ENCODE data around the gene SCAPER.
"Not testable (repeated sequence)": the region's sequence is repeated elsewhere in the genome, so short reads cannot be mapped to it uniquely, and the experiment has no call there.

The SCAPER gene

DNA sequence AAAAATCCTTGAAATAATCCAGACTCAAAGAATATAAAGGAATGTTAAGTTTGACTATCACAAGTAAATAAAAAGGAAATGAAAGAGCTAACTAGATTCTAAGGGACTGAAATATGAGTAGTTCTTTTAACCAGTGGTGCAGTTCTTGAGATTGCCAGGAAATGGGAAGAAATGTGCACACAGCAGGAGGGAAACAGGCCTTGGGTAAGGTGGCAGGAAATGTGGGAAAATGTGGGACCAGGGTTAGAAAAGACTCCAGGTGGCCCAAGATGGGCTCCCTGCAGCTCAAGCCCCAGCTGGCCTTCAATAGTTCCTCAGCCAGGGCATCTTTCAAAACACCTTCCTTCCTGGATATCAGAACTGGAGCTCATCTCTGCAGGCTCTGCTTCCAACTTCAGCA, 387.2 kb downstream of the SCAPER start:
- Histone ChIP-seq H3K9me3 (no peaks in the 10 kb centered on the region), H3K4me3 (ENCODE audit: low read depth in 1 of 2, low read length in 1 of 2) (no peak overlapping the region), H3K36me3 (no peaks in the 10 kb centered on the region), H3K27me3 (no peaks in the 10 kb centered on the region), H3K27ac (no peak overlapping the region), H3K4me1 (ENCODE audit: control insufficient read depth in 1 of 2, insufficient read depth in 1 of 2, low read depth in 1 of 2, low read length in 1 of 2) (peaks cover 10 to 11% of the 10 kb centered on the region in 2 experiments)
- TF ChIP-seq, protein P1, sequence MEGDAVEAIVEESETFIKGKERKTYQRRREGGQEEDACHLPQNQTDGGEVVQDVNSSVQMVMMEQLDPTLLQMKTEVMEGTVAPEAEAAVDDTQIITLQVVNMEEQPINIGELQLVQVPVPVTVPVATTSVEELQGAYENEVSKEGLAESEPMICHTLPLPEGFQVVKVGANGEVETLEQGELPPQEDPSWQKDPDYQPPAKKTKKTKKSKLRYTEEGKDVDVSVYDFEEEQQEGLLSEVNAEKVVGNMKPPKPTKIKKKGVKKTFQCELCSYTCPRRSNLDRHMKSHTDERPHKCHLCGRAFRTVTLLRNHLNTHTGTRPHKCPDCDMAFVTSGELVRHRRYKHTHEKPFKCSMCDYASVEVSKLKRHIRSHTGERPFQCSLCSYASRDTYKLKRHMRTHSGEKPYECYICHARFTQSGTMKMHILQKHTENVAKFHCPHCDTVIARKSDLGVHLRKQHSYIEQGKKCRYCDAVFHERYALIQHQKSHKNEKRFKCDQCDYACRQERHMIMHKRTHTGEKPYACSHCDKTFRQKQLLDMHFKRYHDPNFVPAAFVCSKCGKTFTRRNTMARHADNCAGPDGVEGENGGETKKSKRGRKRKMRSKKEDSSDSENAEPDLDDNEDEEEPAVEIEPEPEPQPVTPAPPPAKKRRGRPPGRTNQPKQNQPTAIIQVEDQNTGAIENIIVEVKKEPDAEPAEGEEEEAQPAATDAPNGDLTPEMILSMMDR (IDR thresholded peaks at IDR 0.05) = no peak

DNA sequence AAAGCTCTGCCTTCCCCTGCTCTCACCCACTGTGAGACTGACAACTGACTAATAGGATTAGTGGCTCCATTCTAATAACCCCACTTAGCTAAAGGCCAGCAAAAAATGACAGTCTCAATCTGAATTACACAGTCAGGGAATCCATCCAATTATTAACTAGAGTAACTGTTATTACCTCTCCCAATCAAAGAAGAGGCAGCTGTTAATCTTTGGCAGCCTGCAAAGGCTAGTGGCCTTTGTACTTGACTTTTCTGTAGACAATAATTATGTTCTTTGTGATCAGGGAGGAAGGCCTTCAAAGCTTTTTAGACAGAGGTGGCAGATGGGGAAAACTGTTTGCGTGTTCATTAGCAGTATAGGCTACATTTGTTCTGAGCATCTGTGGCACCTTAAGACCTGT, 390.9 kb downstream of the SCAPER start:
- no peak overlapping the region for H3K27ac ChIP-seq
- H3K27me3 ChIP-seq = no peaks in the 10 kb centered on the region
- H3K4me1 ChIP-seq (ENCODE audit: control insufficient read depth in 1 of 2, insufficient read depth in 1 of 2, low read depth in 1 of 2, low read length in 1 of 2) = peaks cover 10 to 11% of the 10 kb centered on the region in 2 experiments
- H3K36me3 ChIP-seq = no peaks in the 10 kb centered on the region
- no peak overlapping the region for H3K4me3 ChIP-seq (ENCODE audit: low read depth in 1 of 2, low read length in 1 of 2)
- H3K9me3 ChIP-seq = no peaks in the 10 kb centered on the region
- TF ChIP-seq, protein P1 (IDR thresholded peaks at IDR 0.05) = no peak

DNA sequence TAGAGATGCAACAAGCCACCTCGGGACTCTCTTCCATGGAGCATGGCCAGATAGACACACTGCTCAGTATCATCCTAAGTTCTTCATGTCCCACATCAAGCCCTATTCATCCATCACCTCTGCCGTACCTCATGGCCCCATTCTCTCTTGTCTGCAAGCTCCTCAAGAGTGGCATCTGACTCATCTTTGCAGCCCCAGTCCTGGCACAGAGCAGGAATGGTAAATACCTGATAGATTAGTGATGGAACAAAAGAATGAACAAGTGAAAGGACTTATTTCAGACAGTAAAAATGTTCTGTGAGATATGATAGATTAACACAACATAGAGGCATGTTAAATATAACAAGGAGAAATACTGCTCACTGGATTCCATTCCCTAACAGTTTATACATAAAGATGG, 392.2 kb downstream of the SCAPER start:
- Histone ChIP-seq H3K36me3 (no peaks in the 10 kb centered on the region), H3K27ac (no peak overlapping the region), H3K4me1 (ENCODE audit: control insufficient read depth in 1 of 2, insufficient read depth in 1 of 2, low read depth in 1 of 2, low read length in 1 of 2) (peaks cover 3 to 5% of the 10 kb centered on the region in 2 experiments), H3K27me3 (no peaks in the 10 kb centered on the region), H3K4me3 (ENCODE audit: low read depth in 1 of 2, low read length in 1 of 2) (no peak overlapping the region), H3K9me3 (no peaks in the 10 kb centered on the region)
- TF ChIP-seq, protein P1 (IDR thresholded peaks at IDR 0.05) = no peak

DNA sequence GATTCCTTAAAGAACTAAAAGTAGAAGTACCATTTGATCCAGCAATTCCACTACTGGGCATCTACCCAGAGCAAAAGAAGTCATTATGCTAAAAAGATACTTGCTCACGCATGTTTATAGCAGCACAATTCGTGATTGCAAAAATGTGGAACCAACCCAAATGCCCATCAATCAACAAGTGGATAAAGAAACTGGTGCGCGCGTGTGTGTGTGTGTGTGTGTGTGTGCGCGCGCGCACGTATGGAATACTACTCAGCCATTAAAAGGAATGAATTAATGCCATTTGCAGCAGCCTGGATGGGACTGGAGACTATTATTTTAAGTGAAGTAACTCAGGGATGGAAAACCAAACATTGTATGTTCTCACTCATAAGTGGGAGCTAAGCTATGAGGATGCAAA, 394.5 kb downstream of the SCAPER start:
- not testable (repeated sequence) for H3K9me3 ChIP-seq; H3K4me3 ChIP-seq (ENCODE audit: low read depth in 1 of 2, low read length in 1 of 2); H3K36me3 ChIP-seq; H3K27ac ChIP-seq; H3K4me1 ChIP-seq (ENCODE audit: control insufficient read depth in 1 of 2, insufficient read depth in 1 of 2, low read depth in 1 of 2, low read length in 1 of 2); H3K27me3 ChIP-seq

DNA sequence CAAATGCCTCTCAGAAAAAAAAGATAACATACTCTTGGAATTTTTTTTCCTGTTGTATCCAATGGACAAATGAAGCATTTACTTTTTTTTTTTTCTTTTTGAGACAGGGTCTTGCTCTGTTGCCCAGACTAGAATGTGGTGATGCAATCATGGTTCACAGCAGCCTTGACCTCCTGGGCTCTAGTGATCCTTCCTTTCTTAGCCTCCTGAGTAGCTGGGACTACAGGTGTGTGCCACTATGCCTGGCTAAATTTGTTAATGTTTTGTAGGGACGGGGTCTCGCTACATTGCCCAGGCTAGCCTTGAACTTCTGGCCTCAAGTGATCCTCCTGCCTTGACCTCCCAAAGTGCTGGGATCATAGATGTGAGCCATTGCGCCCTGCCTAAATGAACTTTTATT, 401.3 kb downstream of the SCAPER start:
- TF ChIP-seq, protein P1 (IDR thresholded peaks at IDR 0.05) = no peak
- Histone ChIP-seq H3K27ac (no peak overlapping the region), H3K9me3 (no peaks in the 10 kb centered on the region)

DNA sequence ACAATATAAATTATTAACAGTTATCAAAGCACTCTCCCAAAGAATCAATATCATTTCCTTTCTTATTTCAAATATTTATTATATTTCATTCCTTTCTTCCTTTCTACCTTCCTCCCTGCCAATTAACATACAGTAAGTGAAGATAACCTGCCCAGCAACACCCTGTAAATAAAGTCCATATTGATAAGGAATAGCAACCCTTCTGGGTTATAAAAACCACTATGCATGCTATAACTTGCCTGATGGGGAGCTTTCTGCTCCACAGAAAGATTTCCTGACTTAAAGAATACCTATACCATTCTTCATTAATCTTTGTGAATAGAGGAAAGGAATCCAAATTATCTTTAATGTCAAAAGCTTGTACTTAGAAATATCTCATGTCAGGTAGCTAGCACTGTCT, 402.0 kb downstream of the SCAPER start:
- H3K36me3 ChIP-seq = no peaks in the 10 kb centered on the region
- H3K4me3 ChIP-seq (ENCODE audit: low read depth in 1 of 2, low read length in 1 of 2) = no peak overlapping the region
- no peak overlapping the region for H3K27ac ChIP-seq
- TF ChIP-seq, protein P1 (IDR thresholded peaks at IDR 0.05) = no peak
- H3K27me3 ChIP-seq = no peaks in the 10 kb centered on the region
- no peaks in the 10 kb centered on the region for H3K4me1 ChIP-seq (ENCODE audit: control insufficient read depth in 1 of 2, insufficient read depth in 1 of 2, low read depth in 1 of 2, low read length in 1 of 2)
- H3K9me3 ChIP-seq = no peaks in the 10 kb centered on the region

More for the DNA sequence above, 401.3 kb downstream of the SCAPER start:
- no peaks in the 10 kb centered on the region for H3K4me1 ChIP-seq (ENCODE audit: control insufficient read depth in 1 of 2, insufficient read depth in 1 of 2, low read depth in 1 of 2, low read length in 1 of 2)
- H3K27me3 ChIP-seq = no peaks in the 10 kb centered on the region
- no peaks in the 10 kb centered on the region for H3K36me3 ChIP-seq
- no peak overlapping the region for H3K4me3 ChIP-seq (ENCODE audit: low read depth in 1 of 2, low read length in 1 of 2)

Data from neutrophil (primary cell).